Renal cortical epithelial cell (primary cell): ENCODE results near the gene TMEM266. TPM values are rescaled to one million over a fixed set of nuclear protein-coding genes. Genes with fewer than 3 reads are reported as not detected.
A peak's percentile ranks its signal among the peaks of the same experiment; 100 is the strongest.

ENCODE experiments used
- DNase-seq: peaks from one replicate; pipeline ENCODE4 v3.0.0-alpha.2; 2011; ENCODE audit warnings: low read depth
- total RNA-seq: library from RNA; depleted of rRNA; stranded (reverse); fragments of >200 nt; gene quantifications from 2 replicates; pipeline ENCODE4 v1.2.3, GENCODE V29; 2014

The TMEM266 gene
- total RNA-seq, 1 donor from 2014 or later, result not detected

DNA sequence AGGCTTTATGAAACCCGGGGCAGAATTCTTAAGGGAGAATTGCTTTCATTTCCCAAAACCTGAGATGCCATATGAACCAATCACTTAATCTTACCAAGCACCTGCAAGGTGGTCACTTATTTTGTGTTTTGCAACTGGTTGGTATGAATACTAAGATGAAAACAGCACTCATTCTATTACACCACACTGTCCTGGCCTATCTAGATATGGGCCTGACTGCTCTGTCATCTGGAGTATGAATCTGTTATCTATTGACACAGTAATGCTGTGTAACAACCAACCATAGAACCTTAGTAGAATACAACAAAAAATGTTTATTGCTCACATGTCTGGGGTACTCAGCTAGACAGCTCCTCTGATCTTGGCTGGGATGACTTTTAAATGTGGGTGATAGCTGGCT lies 74.8 kb downstream of the TMEM266 start:
- DNase-seq, result no peak

DNA sequence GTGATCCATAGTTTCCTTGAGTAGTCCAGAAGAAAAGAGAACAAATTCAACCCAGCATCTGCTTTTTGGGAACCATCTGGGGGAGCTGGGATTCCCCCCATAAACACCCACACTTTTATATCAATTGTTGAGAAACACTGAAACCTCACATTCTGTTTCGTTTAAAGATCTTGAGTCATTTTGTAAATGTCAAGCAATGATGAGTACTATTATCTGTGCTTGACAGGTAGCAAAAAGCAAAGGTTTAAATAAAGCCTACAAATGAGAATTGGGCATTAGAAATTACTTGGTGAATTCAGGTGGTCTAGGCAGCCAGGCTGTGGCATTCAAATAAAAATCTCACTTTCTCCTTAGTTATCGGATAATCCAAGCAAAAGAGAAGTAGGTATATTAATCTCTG lies 75.7 kb downstream of the TMEM266 start:
- DNase-seq, result no peak

DNA sequence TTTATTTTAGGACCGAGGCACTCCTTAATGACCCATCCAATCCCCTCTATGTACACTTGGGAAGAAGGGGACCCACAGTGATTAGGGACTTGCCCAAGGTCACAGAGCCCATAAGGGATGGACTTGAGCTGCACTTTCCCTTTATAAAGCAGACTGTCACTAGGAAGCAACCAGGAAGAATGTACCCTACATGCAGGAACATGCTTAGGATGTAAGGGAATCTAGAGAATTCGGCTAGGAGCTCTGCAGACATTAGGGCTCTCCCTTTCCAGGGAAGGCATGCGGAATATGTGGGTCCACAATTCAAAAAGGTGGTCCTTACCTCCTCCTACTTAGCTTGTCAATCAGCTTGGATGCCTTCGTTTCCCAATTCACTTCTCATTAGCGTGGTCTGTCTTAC lies 78.7 kb downstream of the TMEM266 start:
- DNase-seq, result no peak

DNA sequence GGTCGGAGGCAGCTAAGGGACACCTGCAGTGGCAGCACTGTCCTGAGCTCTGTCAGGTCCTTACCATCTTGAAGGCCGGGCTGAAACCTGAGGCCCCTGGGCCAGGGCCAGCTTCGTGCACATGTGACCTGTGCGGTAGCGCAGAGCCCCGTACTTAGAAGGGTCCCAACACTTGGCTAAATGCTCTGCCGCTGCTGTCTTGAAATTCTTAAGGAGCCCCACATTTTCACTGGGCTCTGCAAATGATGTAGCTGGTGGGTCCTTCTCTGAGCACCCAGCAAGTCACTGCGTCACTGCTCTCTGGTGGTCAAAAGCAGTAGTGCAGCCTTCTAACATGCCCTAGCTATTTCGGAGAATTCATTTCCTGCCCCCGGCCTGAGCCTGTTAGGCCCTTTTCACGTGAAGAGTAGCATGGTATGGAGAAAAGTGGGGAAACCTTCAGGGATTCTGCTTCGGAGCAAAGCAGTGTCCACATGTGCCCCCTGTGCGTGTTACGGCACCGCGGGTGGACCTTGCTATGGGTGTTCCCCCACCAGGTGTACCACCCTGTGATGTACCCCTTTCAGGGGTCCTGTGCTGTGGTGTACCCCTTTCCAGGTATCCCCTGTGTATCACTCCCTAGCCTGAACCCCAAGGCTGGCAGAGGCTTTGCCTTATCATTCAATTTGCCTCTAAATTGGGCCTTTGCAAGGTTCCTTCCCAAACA lies 79.7 kb downstream of the TMEM266 start:
- DNase-seq, result peak; percentile 52

DNA sequence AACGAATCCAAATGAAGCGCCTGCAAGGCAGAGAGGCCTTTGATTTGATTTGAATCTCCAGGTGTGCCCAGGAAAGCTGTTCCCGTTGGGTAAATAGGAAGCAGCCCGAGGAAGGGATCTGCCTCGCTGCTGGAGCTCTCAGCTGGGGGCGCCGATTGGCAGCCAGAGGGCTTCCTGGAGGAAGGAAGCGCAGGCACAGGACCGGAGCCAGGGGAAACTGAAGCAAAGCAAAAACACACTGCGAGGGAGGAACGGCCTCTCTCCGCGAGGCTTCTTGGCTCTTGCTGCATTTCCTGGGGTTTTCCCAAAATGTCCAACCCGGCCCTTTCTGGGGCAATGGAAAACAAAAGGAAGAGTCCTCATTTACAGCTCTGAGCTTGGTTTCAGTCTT lies 80.3 kb downstream of the TMEM266 start:
- no peak for DNase-seq

- no peak for DNase-seq
Measured at GRCh38 chr15:76146812-76147211, 87.0 kb downstream of the TMEM266 start.

DNA sequence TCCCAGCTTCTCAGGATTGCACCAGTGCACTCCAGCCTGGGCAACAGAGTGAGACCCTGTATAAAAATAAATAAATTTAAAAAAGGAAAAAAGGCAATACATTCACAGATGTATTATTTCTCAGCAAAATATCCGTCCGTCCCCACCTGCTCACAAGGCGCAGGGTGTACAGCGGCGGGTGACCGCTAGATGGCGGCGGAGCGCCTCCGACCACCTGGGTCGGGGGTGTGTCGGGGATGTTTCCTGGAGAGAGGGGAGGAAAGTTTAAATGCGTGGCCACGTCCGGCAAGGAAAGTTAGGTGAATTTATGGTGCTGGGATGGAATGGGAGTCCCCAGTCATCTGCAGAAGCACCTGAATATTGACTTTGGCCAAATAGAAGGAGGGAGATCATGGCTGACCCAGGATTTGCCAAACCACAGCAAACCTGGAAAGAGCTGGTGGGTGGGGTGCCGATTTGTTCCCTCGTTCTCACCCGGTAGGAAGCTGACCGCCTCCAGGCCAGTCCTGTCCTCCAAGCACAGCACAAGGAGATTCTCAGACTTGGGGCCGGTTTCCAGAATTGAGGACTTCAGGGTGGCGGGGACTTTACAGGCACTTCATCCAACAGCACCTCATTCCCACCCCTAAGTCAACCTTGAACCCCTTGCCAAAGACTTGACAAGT lies 88.3 kb downstream of the TMEM266 start:
- DNase-seq, result peak; percentile 1

DNA sequence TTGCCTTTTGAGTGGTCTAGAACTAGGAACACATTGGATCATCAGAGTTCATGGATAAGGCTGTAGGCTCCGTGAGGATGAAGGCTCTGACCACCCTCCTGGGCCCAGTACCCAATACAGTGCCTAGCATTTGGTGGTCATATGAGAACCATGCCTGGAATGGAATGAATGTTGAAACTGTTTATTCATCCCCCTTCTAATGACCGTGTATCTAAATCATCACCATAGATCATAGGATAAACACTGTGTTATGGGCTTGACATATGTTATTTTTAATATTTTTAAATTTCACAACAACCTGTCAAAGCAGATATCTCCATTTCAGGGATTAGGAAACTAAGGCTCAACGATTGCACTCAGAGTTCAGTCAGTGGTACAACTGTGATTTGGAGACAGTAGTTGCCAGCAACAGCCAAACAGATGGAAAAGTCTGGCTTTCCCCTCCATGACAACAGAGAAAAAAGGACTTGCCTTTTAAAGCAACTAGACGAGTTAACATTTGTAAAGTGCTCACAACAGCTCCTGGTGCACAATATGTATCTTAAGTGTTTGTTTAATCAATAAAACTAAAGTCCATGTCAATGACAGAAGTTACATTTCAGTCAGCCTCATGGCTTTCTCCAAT lies 89.6 kb downstream of the TMEM266 start:
- no peak for DNase-seq

DNA sequence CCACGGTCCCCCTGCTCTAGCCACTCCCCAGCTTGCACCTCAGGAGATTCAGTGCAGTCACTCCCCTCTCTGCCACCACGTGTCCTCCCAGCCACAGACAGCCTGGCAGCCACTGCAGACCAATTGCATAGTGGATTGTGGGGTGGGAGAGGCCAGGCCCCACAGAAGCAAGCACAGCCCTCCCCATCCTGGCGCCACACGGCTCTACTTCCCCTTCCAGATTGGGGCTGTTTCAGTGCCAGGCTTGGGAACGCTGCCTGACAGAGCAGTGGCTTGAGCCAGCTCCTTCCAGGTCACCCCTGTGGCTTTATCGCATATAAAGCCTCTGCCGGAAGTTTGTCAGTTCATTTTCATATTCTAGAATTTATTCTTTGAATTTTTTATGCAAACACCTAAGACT lies 90.7 kb downstream of the TMEM266 start:
- no peak for DNase-seq

GRCh38 chr15:76150971-76151598 lies 91.3 kb downstream of the TMEM266 start:
- peak; percentile 57 for DNase-seq

DNA sequence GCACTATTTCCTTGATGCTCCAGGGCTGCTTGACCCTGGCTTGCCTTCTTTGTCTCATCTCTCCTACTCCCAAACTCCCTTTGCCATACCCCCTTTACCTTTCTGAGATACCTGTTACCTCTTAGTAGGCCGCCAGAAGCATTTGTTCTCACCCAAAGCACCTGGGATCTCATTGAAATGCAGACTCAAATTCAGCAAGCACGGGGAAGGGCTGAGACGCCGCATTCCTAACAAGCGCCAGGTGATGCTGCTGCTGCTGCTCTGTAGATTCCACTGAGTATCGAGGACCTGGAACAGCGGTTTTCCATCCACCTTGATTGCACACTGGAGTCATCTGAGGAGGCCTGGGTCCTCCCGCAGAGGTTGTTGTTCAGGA lies 91.8 kb downstream of the TMEM266 start:
- no peak for DNase-seq

- DNase-seq, result no peak
Measured at GRCh38 chr15:76152197-76152596, 92.4 kb downstream of the TMEM266 start.

- no peak for DNase-seq
Measured at GRCh38 chr15:76153241-76154197, 93.7 kb downstream of the TMEM266 start.

GRCh38 chr15:76155731-76156130 lies 95.9 kb downstream of the TMEM266 start:
- DNase-seq, result no peak

DNA sequence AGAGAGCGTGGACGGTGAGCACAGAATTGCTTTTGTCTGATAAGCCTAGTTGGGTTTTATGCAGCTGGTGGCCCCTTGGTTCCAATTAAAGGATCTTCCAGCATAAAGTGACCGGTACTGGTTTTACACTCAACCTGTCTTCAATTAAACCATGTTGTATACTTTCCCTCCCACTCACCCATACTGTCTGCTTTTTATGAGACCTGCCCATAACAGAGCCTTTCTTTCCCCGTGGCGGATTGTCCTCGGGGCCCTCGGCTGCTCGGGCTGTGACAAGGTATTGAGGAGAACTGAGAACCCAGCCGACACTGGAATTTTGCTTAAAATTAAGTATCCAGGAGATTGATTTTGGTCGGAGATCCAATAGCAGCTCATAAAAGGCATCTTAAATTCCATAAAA lies 98.4 kb downstream of the TMEM266 start:
- DNase-seq, result no peak

DNA sequence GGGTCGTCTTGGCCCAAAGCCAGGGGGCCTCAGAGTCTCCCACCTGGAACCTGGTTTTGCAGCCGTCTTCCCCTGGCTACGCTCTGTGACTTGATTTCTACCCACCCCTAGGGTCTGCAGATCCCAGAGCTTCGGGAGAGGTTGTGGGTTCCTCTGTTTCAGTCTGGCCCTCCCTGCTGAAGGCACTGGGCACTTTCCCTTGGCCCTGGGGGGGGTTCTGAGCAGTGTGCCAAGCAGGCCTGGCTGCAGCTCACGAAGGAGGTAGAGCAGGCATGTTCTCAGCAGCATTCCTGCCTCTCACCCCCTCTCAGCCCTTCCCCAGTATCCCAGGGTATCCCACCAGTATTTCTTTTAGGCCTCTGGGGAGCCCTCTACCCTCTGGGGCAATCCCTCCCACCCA lies 99.0 kb downstream of the TMEM266 start:
- no peak for DNase-seq

DNA sequence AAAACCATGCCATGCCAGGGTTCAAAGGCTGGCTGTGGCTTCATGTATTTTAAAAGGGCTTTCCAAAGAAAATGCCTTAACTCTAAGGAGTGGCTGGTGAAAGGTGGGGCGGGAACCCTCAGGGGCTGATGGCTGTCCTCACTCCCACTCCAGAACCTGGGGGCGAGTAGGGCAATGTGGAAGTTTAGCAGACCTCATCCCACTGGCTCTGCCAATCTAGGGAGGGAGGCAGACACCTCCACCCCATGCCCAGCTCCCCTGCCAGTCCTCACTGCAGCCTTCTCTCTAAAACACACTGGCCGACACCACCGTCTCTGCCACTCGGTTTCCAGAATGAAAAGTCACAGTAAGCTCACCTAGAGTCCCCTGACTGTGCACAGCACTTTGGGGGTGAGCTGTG lies 99.5 kb downstream of the TMEM266 start:
- no peak for DNase-seq

DNA sequence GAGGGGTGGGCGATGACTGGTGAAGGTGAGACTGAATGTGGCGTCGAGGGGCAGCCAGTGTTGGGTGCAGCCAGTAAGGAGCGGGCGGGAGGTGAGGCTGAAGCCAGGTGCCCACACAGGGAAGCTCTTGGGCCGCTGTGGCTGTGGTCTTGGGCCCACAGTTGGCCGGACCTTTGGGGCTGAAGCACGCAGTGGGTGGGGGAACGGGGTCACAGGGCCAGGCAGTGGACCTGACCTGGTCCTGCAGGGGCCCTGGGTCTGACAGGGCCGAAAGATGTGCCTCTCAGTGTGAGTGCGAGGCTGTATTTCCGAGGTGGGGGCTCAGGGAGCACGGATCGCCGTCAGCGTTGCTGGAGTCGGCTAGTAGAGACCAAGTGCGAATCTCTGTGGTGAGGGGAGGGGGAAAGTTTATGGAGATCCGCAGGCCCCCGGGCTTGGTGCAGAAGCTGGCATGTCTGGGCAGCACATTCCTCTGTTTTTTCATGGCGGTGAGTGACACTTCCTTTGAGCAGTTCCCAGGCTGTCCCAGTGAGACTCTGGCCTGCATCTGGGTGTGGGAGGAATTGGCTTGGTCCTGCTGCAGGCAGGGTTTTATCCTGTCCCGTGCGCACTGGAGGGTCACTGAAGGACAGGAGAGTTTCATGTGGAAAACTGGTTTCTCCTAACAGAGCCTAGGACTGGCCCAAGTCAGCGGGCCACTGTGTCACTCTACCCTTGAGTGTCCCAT lies 100.8 kb downstream of the TMEM266 start:
- no peak for DNase-seq

DNA sequence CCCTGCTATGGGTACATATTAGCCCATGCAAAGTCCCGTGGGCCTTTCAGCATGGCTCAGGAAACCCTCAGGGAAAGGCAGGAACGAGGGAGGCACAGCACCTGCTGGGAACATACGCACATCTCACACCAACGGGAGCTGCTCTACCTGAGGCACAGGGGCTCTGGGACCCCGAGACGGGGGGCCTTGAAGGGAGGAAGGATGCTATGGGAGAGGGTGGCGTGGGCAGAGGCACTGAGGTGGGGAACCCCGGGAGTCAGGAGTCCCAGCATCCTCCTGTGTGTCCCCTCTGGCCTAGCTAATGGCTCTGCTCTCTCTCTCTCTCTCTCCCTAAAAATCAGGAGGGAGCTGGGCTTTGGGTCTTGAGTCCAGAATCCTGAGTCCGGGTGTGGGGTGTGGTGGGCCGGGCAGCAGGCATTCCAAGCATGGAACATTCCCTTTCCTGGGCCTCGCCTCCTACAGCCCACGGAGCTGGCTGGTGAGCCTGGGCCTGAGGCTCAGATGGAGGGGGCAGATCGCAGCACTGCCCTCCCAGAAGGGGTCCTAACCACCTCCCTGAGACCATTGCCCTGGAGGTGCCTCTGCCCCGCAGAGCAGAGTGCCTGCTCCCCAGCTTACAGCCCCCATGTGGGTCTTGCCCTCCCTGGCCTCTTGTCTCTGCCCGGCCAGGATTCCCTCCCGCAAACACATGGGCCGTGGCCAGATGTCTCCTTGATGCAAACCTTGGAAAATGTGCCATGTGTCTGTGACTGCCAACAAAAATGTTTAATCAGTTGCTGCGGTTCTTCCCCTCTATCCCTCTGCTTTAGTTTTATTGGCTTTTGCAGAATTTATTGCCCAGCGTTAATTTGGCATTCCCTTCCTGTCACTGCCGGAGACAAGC lies 101.6 kb downstream of the TMEM266 start:
- no peak for DNase-seq

GRCh38 chr15:76162036-76162398 lies 102.2 kb downstream of the TMEM266 start:
- no peak for DNase-seq
